Measurements from ENCODE around the gene MYBL2. TPM values are rescaled to one million over a fixed set of nuclear protein-coding genes. Genes with fewer than 3 reads are reported as not detected.

The MYBL2 gene
- total and polyA plus RNA-seq, 2 donors (not counting 3 experiments of a cell fraction or from before 2014, with no cell fraction given) = 35.7 to 105 TPM

DNA sequence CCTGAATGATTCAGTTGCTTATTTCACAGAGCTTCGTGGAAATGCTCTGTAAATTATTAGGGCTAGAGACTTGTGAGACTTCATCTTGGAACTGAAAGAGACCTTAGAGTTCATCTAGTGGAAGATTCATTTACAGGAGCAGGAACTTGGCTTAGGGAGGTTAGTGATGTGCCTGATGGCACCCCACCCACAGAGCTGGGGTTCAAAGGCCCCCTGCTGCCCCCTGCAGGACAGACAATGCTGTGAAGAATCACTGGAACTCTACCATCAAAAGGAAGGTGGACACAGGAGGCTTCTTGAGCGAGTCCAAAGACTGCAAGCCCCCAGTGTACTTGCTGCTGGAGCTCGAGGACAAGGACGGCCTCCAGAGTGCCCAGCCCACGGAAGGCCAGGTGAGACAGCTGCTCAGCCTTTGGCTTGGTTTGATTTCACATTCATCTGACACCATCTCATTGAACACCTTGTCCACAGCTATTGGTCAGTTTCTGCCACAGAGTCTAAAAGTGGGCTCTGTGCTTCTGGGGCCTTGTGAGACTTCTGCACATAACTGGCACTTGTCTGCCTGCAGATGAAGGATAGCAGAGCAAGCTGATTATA, 25.1 kb downstream of the MYBL2 start:
- peak; percentile 57 for FAIRE-seq
- dilution Hi-C loops (cut with MboI; ENCODE audit: extremely low pct_ligation_motif_present, low sequenced_read_pairs) = no loop called here

More for the DNA sequence above, 25.1 kb downstream of the MYBL2 start:
- peak; percentile 37 for DNase-seq (ENCODE audit: low read depth, low spot score)
- no peak for TF ChIP-seq JUN (IDR thresholded peaks at IDR 0.05; ENCODE audit: borderline replicate concordance, insufficient read depth, insufficient read length, low read depth)
- TF ChIP-seq, protein P1, sequence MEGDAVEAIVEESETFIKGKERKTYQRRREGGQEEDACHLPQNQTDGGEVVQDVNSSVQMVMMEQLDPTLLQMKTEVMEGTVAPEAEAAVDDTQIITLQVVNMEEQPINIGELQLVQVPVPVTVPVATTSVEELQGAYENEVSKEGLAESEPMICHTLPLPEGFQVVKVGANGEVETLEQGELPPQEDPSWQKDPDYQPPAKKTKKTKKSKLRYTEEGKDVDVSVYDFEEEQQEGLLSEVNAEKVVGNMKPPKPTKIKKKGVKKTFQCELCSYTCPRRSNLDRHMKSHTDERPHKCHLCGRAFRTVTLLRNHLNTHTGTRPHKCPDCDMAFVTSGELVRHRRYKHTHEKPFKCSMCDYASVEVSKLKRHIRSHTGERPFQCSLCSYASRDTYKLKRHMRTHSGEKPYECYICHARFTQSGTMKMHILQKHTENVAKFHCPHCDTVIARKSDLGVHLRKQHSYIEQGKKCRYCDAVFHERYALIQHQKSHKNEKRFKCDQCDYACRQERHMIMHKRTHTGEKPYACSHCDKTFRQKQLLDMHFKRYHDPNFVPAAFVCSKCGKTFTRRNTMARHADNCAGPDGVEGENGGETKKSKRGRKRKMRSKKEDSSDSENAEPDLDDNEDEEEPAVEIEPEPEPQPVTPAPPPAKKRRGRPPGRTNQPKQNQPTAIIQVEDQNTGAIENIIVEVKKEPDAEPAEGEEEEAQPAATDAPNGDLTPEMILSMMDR (IDR thresholded peaks at IDR 0.05; ENCODE audit: extremely low read depth in 1 of 2, insufficient read depth in 1 of 2, low read depth in 1 of 2, low read length in 2 of 2) = peak; percentile 64 to 68
- TF ChIP-seq FOS (IDR thresholded peaks at IDR 0.05; ENCODE audit: borderline replicate concordance, insufficient read depth, low read length) = no peak
- TF ChIP-seq, protein P2, sequence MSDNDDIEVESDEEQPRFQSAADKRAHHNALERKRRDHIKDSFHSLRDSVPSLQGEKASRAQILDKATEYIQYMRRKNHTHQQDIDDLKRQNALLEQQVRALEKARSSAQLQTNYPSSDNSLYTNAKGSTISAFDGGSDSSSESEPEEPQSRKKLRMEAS (IDR thresholded peaks at IDR 0.05; ENCODE audit: insufficient read depth, insufficient read length) = no peak
- BruUV-seq (replicated peaks) = no TSS peak
- ChIA-PET CTCF (interaction anchor here (0.5 to 4.8 kb wide), 25 partner anchors 10 to 405 kb away, joined by 3 to 143 read pairs (median 4); partner anchors contain the start of gene IFT52), POLR2A (no interaction called here)
- H3K4me2 ChIP-seq (ENCODE audit: insufficient read depth, low read length) = no peak overlapping the region
- H3K36me3 ChIP-seq (ENCODE audit: control insufficient read depth in 2 of 2, extremely low read depth in 1 of 2, insufficient read depth in 2 of 2, low read length in 2 of 2) = peaks cover 0 to 2% of the 10 kb centered on the region in 2 experiments
- no peaks in the 10 kb centered on the region for H4K20me1 ChIP-seq (replicated peaks; ENCODE audit: control insufficient read depth, extremely low read depth, insufficient read depth, low read length)
- no peaks in the 10 kb centered on the region for H3K27me3 ChIP-seq (ENCODE audit: control insufficient read depth in 2 of 2, insufficient read depth in 2 of 2, low read length in 2 of 2)
- no peak overlapping the region for H3K4me3 ChIP-seq (replicated peaks in 1 of 3; ENCODE audit: insufficient read depth in 1 of 3, low read depth in 1 of 3, low read length in 3 of 3)
- no peak overlapping the region for H2AFZ ChIP-seq (ENCODE audit: low read depth, low read length)
- no peak overlapping the region for H3K9ac ChIP-seq (replicated peaks; ENCODE audit: extremely low read depth, insufficient read depth, low read length)
- H3K9me1 ChIP-seq (replicated peaks; ENCODE audit: control insufficient read depth, extremely low read depth, insufficient read depth, low read length) = no peaks in the 10 kb centered on the region
- H3K9me3 ChIP-seq (replicated peaks; ENCODE audit: control insufficient read depth, insufficient read depth, low read length) = no peaks in the 10 kb centered on the region
- H3K4me1 ChIP-seq (ENCODE audit: control insufficient read depth, extremely low read depth, insufficient read depth, low read length) = no peaks in the 10 kb centered on the region
- H3K27ac ChIP-seq (ENCODE audit: insufficient read depth, low read depth, low read length) = no peak overlapping the region
- H3K79me2 ChIP-seq (ENCODE audit: control insufficient read depth, insufficient read depth, low read length) = no peaks in the 10 kb centered on the region
- intact Hi-C loops (cut with micrococcal nuclease) = loop anchor here (1.0 kb wide), 2 partner anchors 154 to 243 kb away; no protein-coding TSS in a partner anchor
